D341Med (cell line): ENCODE measurements around the gene PLEKHA5.
A peak's percentile ranks its signal among the peaks of the same experiment; 100 is the strongest.
"Not testable (repeated sequence)": the region's sequence is repeated elsewhere in the genome, so short reads cannot be mapped to it uniquely, and the experiment has no call there.

Experiments
- DNase-seq: peaks from one replicate; pipeline ENCODE4 v3.0.0; 2012; ENCODE audit warnings: low spot score

PLEKHA5 gene

GRCh38 chr12:19332196-19332595 is 202.7 kb downstream of the PLEKHA5 start:
- no peak for DNase-seq

- DNase-seq, result no peak
Measured at GRCh38 chr12:19338405-19338804, 208.9 kb downstream of the PLEKHA5 start.

GRCh38 chr12:19350850-19351249 is 221.3 kb downstream of the PLEKHA5 start:
- DNase-seq, result not testable (repeated sequence)

GRCh38 chr12:19351346-19351745 is 221.8 kb downstream of the PLEKHA5 start:
- DNase-seq, result no peak

- no peak for DNase-seq
Measured at GRCh38 chr12:19369691-19370148, 240.2 kb downstream of the PLEKHA5 start.

GRCh38 chr12:19373586-19373985 is 244.1 kb downstream of the PLEKHA5 start:
- DNase-seq, result no peak

- DNase-seq, result no peak
Measured at GRCh38 chr12:19375888-19376287, 246.4 kb downstream of the PLEKHA5 start.

GRCh38 chr12:19376691-19377090 is 247.2 kb downstream of the PLEKHA5 start:
- no peak for DNase-seq

GRCh38 chr12:19382111-19382526 is 252.6 kb downstream of the PLEKHA5 start:
- DNase-seq, result peak; percentile 37

- DNase-seq, result no peak
Measured at GRCh38 chr12:19382563-19382962, 253.0 kb downstream of the PLEKHA5 start.

GRCh38 chr12:19387161-19387560 is 257.6 kb downstream of the PLEKHA5 start:
- no peak for DNase-seq

GRCh38 chr12:19388131-19388549 is 258.6 kb downstream of the PLEKHA5 start:
- DNase-seq, result no peak

- no peak for DNase-seq
Measured at GRCh38 chr12:19390051-19390598, 260.6 kb downstream of the PLEKHA5 start.

- DNase-seq, result not testable (repeated sequence)
Measured at GRCh38 chr12:19392644-19393043, 263.1 kb downstream of the PLEKHA5 start.

GRCh38 chr12:19394385-19394784 is 264.9 kb downstream of the PLEKHA5 start:
- DNase-seq, result no peak

GRCh38 chr12:19397534-19397933 is 268.0 kb downstream of the PLEKHA5 start:
- no peak for DNase-seq

GRCh38 chr12:19398376-19399363 is 269.1 kb downstream of the PLEKHA5 start:
- no peak for DNase-seq

GRCh38 chr12:19400649-19401285 is 271.2 kb downstream of the PLEKHA5 start:
- not testable (repeated sequence) for DNase-seq

GRCh38 chr12:19402211-19402610 is 272.7 kb downstream of the PLEKHA5 start:
- no peak for DNase-seq

GRCh38 chr12:19402743-19403431 is 273.4 kb downstream of the PLEKHA5 start:
- DNase-seq, result no peak

- DNase-seq, result no peak
Measured at GRCh38 chr12:19404242-19404880, 274.8 kb downstream of the PLEKHA5 start.

- no peak for DNase-seq
Measured at GRCh38 chr12:19409376-19409775, 279.8 kb downstream of the PLEKHA5 start.
